ENCODE data around the gene BOD1.
A peak's percentile ranks its signal among the peaks of the same experiment; 100 is the strongest.

Gene BOD1

GRCh38 chr5:173616577-173617118 lies at the start of gene BOD1:
BOD1 (minus strand) TSS chr5:173616650; CDS start chr5:173616436, 214 bp downstream.
- DNase-seq (ENCODE audit: low read depth in 2 of 2), result peak; percentile 92

- DNase-seq (ENCODE audit: low read depth in 2 of 2), result no peak
Measured at GRCh38 chr5:173665326-173665725, 48.9 kb upstream of the BOD1 start.

GRCh38 chr5:173664154-173664526 lies 47.7 kb upstream of the BOD1 start:
- DNase-seq (ENCODE audit: low read depth in 2 of 2), result no peak

- DNase-seq (ENCODE audit: low read depth in 2 of 2), result no peak
Measured at GRCh38 chr5:173663352-173664153, 47.1 kb upstream of the BOD1 start.

- DNase-seq (ENCODE audit: low read depth in 2 of 2), result no peak
Measured at GRCh38 chr5:173662581-173663351, 46.3 kb upstream of the BOD1 start.

GRCh38 chr5:173660481-173661280 lies 44.2 kb upstream of the BOD1 start:
- no peak for DNase-seq (ENCODE audit: low read depth in 2 of 2)

- DNase-seq (ENCODE audit: low read depth in 2 of 2), result no peak
Measured at GRCh38 chr5:173659423-173659822, 43.0 kb upstream of the BOD1 start.

GRCh38 chr5:173657741-173658356 lies 41.4 kb upstream of the BOD1 start:
- no peak for DNase-seq (ENCODE audit: low read depth in 2 of 2)

- no peak for DNase-seq (ENCODE audit: low read depth in 2 of 2)
Measured at GRCh38 chr5:173655196-173655797, 38.8 kb upstream of the BOD1 start.

- DNase-seq (ENCODE audit: low read depth in 2 of 2), result no peak
Measured at GRCh38 chr5:173653822-173654523, 37.5 kb upstream of the BOD1 start.

GRCh38 chr5:173648308-173648866 lies 31.9 kb upstream of the BOD1 start:
- DNase-seq (ENCODE audit: low read depth in 2 of 2), result no peak

- DNase-seq (ENCODE audit: low read depth in 2 of 2), result no peak
Measured at GRCh38 chr5:173646692-173647091, 30.2 kb upstream of the BOD1 start.

GRCh38 chr5:173645890-173646574 lies 29.6 kb upstream of the BOD1 start:
- no peak for DNase-seq (ENCODE audit: low read depth in 2 of 2)

- DNase-seq (ENCODE audit: low read depth in 2 of 2), result peak in 1 of 2 experiments; percentile 5
Measured at GRCh38 chr5:173645437-173645807, 29.0 kb upstream of the BOD1 start.

- no peak for DNase-seq (ENCODE audit: low read depth in 2 of 2)
Measured at GRCh38 chr5:173644673-173645436, 28.4 kb upstream of the BOD1 start.

- no peak for DNase-seq (ENCODE audit: low read depth in 2 of 2)
Measured at GRCh38 chr5:173643964-173644363, 27.5 kb upstream of the BOD1 start.

GRCh38 chr5:173642895-173643481 lies 26.5 kb upstream of the BOD1 start:
- no peak for DNase-seq (ENCODE audit: low read depth in 2 of 2)

GRCh38 chr5:173642191-173642816 lies 25.9 kb upstream of the BOD1 start:
- no peak for DNase-seq (ENCODE audit: low read depth in 2 of 2)
